Stimulated activated CD8-positive, alpha-beta memory T cell treated with anti-CD3 and anti-CD28 coated beads, Interleukin-4, amount 100 ng/mL, for 48 hours (primary cell): Measurements from ENCODE around the gene DEDD.
"Not testable (repeated sequence)": the region's sequence is repeated elsewhere in the genome, so short reads cannot be mapped to it uniquely, and the experiment has no call there.

ENCODE experiments used
- DNase-seq: peaks from one replicate; pipeline ENCODE4 v3.0.0-alpha.2; 2020

DEDD gene

GRCh38 chr1:161121834-161122233, 10.6 kb downstream of the DEDD start:
- no peak for DNase-seq

GRCh38 chr1:161121042-161121650, 11.3 kb downstream of the DEDD start:
- DNase-seq, result no peak

GRCh38 chr1:161119092-161119903, 13.2 kb downstream of the DEDD start:
- DNase-seq, result peak; percentile 72

- peak; percentile 92 for DNase-seq
Observed at GRCh38 chr1:161117759-161118581, 14.5 kb downstream of the DEDD start, which contains the start of the genes NIT1 and PFDN2. NIT1 (plus strand) TSS chr1:161118105; CDS start chr1:161118177, 72 bp downstream. PFDN2 (minus strand) TSS chr1:161118037; CDS start chr1:161118026, 11 bp downstream.

- DNase-seq, result not testable (repeated sequence)
Observed at GRCh38 chr1:161115961-161116360, 16.5 kb downstream of the DEDD start.

- DNase-seq, result peak; percentile 62
Observed at GRCh38 chr1:161115132-161115711, 17.2 kb downstream of the DEDD start.

- DNase-seq, result no peak
Observed at GRCh38 chr1:161114556-161114955, 17.9 kb downstream of the DEDD start.

GRCh38 chr1:161113915-161114314, 18.6 kb downstream of the DEDD start:
- DNase-seq, result no peak

- no peak for DNase-seq
Observed at GRCh38 chr1:161111527-161111926, 20.9 kb downstream of the DEDD start.

GRCh38 chr1:161111117-161111516, 21.4 kb downstream of the DEDD start:
- DNase-seq, result no peak

- DNase-seq, result no peak
Observed at GRCh38 chr1:161106431-161106830, 26.0 kb downstream of the DEDD start.

- DNase-seq, result peak; percentile 1
Observed at GRCh38 chr1:161100556-161100955, 31.9 kb downstream of the DEDD start.

- DNase-seq, result peak; percentile 21
Observed at GRCh38 chr1:161099090-161099802, 33.2 kb downstream of the DEDD start.

- peak; percentile 80 for DNase-seq
Observed at GRCh38 chr1:161098210-161099068, 34.0 kb downstream of the DEDD start, which contains the start of gene KLHDC9. KLHDC9 (plus strand) TSS chr1:161098361; CDS start chr1:161098536, 175 bp downstream.

- DNase-seq, result peak; percentile 22
Observed at GRCh38 chr1:161096530-161096929, 35.9 kb downstream of the DEDD start.

- DNase-seq, result peak; percentile 16
Observed at GRCh38 chr1:161096015-161096414, 36.5 kb downstream of the DEDD start.

GRCh38 chr1:161095230-161095629, 37.2 kb downstream of the DEDD start:
- DNase-seq, result no peak

GRCh38 chr1:161094481-161094880, 38.0 kb downstream of the DEDD start:
- peak; percentile 22 for DNase-seq

- DNase-seq, result peak; percentile 62
Observed at GRCh38 chr1:161092621-161093028, 39.8 kb downstream of the DEDD start.

- peak; percentile 24 for DNase-seq
Observed at GRCh38 chr1:161091796-161092507, 40.5 kb downstream of the DEDD start.
